Ascending aorta (tissue), 2 donors: ENCODE data around the gene TTC39C. TPM values are rescaled to one million over a fixed set of nuclear protein-coding genes. Genes with fewer than 3 reads are reported as not detected.
"Not testable (repeated sequence)": the region's sequence is repeated elsewhere in the genome, so short reads cannot be mapped to it uniquely, and the experiment has no call there.

Experiments used
- DNase-seq, 2 donors: peaks; one replicate each; pipeline ENCODE4 v3.0.0-alpha.2; 2019; ENCODE audit warnings: low spot score in 2 of 2
- H3K27ac ChIP-seq, 2 donors: fragments of 200-600 bp; sonication (generic); one replicate each; pipeline ENCODE4 v1.5.1; 2016 to 2017; ENCODE audit warnings: mild to moderate bottlenecking in 1 of 2
- H3K27me3 ChIP-seq: fragments of 200-600 bp; sonication (generic); one replicate; pipeline ENCODE4 v1.5.1; 2017
- H3K36me3 ChIP-seq, 2 donors: fragments of 200-600 bp; sonication (generic); one replicate each; pipeline ENCODE4 v1.5.1; 2016
- H3K4me1 ChIP-seq, 2 donors: fragments of 200-600 bp; sonication (generic); one replicate each; pipeline ENCODE4 v1.5.1; 2016 to 2017; ENCODE audit warnings: mild to moderate bottlenecking in 1 of 2
- H3K4me3 ChIP-seq, 2 donors: fragments of 200-600 bp; sonication (generic); one replicate each; pipeline ENCODE4 v1.5.1; 2016 to 2017; ENCODE audit warnings: mild to moderate bottlenecking in 1 of 2
- H3K9me3 ChIP-seq, 2 donors: fragments of 200-600 bp; sonication (generic); one replicate each; pipeline ENCODE4 v1.5.1; 2016
- intact Hi-C: fragments of 100-400 bp; cut with DNase I; formaldehyde crosslinking; loops from one replicate; pipeline ENCODE4 v1.15.1; 2023
- total RNA-seq: library from RNA; depleted of rRNA; stranded (reverse); fragments of >200 nt; gene quantifications from one replicate; pipeline ENCODE4 v1.1.0, GENCODE V29; 2016
- TF ChIP-seq, protein P1 (sequence below), 3 experiments: fragments of 200-600 bp in 2 of 3; fragments of 450-650 bp in 1 of 3; sonication (generic) in 2 of 3; IDR thresholded peaks; one replicate each; pipeline ENCODE4 v1.5.1; 2016 to 2019; ENCODE audit warnings: antibody characterized with exemption in 3 of 3, mild to moderate bottlenecking in 1 of 3, moderate library complexity in 1 of 3

Gene TTC39C
- total RNA-seq, 1 donor from 2014 or later: 18.2 TPM

DNA sequence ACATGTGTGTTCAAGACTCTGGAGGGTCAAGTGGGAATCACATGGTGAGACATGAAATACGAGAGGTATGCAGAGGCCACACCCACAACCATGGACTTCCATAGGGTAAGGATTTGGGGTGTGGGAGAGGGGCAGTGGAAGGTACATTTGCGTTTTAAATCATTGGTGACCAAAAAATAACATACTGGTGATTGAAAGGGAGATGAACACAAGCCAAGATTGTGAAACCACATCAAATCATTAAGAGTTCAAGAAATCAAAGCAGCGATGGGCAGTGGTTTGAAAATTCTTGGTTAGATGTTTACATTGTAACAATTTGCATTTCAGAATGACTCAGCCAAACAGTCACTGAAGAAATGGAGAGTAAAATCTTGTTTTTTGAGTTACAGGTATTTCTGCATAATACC, 122.4 kb downstream of the TTC39C start:
- H3K4me1 ChIP-seq: peaks cover 0 to 6% of the 10 kb centered on the region in 2 donors
- DNase-seq: no peak

DNA sequence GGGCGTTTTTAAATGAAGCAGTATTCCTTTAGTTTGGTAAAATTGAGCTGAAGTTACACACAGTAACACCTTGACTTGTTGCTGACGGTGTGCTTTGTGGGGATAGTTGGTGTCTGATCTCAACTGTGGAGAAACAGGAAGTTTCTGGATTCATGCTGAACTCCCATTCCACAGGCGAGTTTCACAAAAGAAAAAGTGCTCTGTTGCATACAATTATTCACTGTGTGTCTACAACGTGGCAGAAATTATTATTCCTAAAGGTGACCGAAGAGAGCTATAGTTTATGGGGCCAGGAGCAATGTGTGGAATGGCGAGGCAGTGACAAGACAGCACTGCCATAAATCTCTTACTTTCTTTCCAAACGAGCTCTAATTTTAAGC, 123.8 kb downstream of the TTC39C start:
- Histone ChIP-seq H3K4me1 (peaks cover 0 to 6% of the 10 kb centered on the region in 2 donors), H3K4me3 (peak overlapping the region; percentile 76 to 77), H3K36me3 (no peaks in the 10 kb centered on the region), H3K27me3 (no peaks in the 10 kb centered on the region), H3K9me3 (no peaks in the 10 kb centered on the region), H3K27ac (peak overlapping the region; percentile 55 to 69)
- intact Hi-C loops: loop anchor here (1.0 kb wide), 1 partner anchor 134 kb away; no protein-coding TSS in a partner anchor
- DNase-seq: no peak
- TF ChIP-seq, protein P1, sequence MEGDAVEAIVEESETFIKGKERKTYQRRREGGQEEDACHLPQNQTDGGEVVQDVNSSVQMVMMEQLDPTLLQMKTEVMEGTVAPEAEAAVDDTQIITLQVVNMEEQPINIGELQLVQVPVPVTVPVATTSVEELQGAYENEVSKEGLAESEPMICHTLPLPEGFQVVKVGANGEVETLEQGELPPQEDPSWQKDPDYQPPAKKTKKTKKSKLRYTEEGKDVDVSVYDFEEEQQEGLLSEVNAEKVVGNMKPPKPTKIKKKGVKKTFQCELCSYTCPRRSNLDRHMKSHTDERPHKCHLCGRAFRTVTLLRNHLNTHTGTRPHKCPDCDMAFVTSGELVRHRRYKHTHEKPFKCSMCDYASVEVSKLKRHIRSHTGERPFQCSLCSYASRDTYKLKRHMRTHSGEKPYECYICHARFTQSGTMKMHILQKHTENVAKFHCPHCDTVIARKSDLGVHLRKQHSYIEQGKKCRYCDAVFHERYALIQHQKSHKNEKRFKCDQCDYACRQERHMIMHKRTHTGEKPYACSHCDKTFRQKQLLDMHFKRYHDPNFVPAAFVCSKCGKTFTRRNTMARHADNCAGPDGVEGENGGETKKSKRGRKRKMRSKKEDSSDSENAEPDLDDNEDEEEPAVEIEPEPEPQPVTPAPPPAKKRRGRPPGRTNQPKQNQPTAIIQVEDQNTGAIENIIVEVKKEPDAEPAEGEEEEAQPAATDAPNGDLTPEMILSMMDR (IDR thresholded peaks at IDR 0.05): no peak

More for the DNA sequence above, 122.4 kb downstream of the TTC39C start:
- no peak overlapping the region for H3K27ac ChIP-seq
- H3K27me3 ChIP-seq: no peaks in the 10 kb centered on the region
- no peaks in the 10 kb centered on the region for H3K9me3 ChIP-seq
- TF ChIP-seq, protein P1 (IDR thresholded peaks at IDR 0.05): no peak
- intact Hi-C loops: no loop called here
- no peak overlapping the region for H3K4me3 ChIP-seq
- peaks cover 0 to 5% of the 10 kb centered on the region in 2 donors for H3K36me3 ChIP-seq

DNA sequence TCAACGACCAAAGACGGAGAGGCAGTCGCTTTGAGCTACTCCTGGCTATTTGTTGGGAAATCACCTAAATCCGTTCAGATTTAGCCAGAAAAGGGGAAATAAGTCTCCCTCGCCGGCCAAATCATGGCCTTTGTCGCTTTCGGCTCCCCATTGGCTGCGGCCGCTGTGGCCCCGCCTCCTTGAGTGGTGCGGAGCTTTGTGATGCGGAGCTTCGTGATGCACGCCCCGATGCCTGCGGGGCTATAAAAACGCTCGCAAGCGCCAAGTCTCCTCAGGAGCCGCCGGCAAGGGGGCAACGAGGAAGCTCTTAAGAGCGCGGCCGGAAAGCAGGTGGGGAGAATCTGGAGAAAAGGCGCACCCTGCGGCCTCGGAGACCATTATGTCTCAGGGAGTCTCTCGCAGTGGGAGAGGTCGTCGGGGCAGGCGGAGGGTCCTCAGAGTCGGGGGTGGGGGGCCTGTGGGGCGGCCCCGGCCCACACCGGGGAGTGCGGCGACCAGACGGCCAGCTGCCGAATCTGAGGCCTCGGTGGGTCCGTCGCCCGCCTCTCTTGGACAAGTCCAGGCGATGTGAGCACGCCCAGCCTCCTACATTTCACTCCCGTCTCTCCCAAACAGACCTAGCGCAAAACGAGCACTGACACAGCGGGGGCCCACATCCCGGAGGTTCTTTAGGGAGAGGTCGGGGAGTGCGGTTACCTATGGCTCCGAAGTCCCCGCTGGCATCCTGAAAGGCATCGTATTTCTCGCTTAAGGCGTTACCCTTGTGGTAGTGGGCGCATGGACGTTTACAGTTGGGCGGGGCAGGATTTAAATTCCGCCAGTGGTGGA, 124.4 kb downstream of the TTC39C start, which contains the start of gene CABYR:
Gene CABYR, plus strand, starts transcription at position 274 of the 828 bp plus-strand sequence. CDS start 4,053 bp downstream, outside the sequence.
- no peaks in the 10 kb centered on the region for H3K36me3 ChIP-seq
- H3K27ac ChIP-seq: peak within 1 kb of the TSS; percentile 55 to 69
- intact Hi-C loops: loop anchor here (1.0 kb wide), 1 partner anchor 133 kb away; no protein-coding TSS in a partner anchor
- DNase-seq: peak; percentile 45 to 89
- H3K27me3 ChIP-seq: no peaks in the 10 kb centered on the region
- H3K9me3 ChIP-seq: no peaks in the 10 kb centered on the region
- H3K4me1 ChIP-seq: peaks cover 0 to 6% of the 10 kb centered on the region in 2 donors
- H3K4me3 ChIP-seq: peak within 1 kb of the TSS; percentile 76 to 77
- TF ChIP-seq, protein P1 (IDR thresholded peaks at IDR 0.05): no peak

DNA sequence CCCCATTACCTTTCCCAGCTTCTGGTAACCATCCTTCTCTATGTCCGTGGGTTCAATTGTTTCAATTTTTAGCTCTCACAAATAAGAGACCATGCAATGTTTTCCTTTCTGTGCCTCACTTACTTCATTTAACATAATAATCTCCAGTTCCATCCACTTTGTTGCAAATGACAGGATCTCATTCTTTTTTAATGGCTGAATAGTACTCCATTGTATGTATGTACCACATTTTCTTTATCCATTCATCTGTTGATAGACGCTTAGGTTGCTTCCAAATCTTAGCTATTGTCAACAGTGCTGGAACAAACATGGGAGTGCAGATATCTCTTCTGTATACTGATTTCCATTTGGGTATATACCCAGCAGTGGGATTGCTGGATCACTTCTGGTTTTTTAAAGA, 126.1 kb downstream of the TTC39C start:
- Histone ChIP-seq H3K4me3 (no peak overlapping the region), H3K4me1 (peaks cover 0 to 6% of the 10 kb centered on the region in 2 donors), H3K27me3 (no peaks in the 10 kb centered on the region), H3K27ac (no peak overlapping the region), H3K36me3 (no peaks in the 10 kb centered on the region), H3K9me3 (no peaks in the 10 kb centered on the region)
- intact Hi-C loops: no loop called here
- TF ChIP-seq, protein P1 (IDR thresholded peaks at IDR 0.05): no peak
- no peak for DNase-seq

DNA sequence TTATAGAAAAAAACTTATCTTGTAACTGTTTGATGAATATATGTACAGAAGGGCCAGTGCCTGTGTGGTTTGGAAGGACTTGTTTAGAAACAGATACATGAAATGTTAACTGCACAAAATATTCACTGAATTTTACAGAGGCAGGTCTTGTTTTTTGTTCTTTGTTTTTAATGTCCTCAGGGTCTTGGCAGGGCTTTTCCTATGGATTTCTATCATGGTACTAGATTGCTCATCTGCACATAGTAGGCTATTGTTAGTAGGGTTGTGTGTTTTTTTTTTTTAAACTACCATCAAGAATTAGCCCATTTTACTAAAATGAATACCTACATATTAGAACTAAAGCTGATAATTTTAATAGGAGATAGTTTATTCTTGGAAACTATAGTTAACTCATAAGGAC, 127.8 kb downstream of the TTC39C start:
- no peak for DNase-seq
- Histone ChIP-seq H3K27ac (no peak overlapping the region), H3K36me3 (no peaks in the 10 kb centered on the region), H3K4me1 (peaks cover 0 to 6% of the 10 kb centered on the region in 2 donors), H3K4me3 (no peak overlapping the region), H3K9me3 (no peaks in the 10 kb centered on the region), H3K27me3 (no peaks in the 10 kb centered on the region)
- intact Hi-C loops: no loop called here
- TF ChIP-seq, protein P1 (IDR thresholded peaks at IDR 0.05): no peak

DNA sequence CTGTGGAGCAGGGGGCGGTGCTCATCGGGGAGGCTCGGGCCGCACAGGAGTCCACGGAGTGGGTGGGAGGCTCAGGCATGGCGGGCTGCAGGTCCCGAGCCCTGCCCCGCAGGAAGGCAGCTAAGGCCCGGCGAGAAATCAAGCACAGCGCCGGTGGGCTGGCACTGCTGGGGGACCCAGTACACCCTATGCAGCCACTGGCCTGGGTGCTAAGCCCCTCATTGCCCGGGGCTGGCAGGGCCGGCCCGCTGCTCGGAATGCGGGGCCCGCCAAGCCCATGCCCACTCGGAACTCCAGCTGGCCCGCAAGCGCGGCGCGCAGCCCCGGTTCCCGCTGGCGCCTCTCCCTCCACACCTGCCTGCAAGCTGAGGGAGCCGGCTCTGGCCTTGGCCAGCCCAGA, 135.0 kb downstream of the TTC39C start:
- H3K9me3 ChIP-seq: not testable (repeated sequence)

More for the DNA sequence above, 135.0 kb downstream of the TTC39C start:
- H3K27ac ChIP-seq, DNase-seq, H3K27me3 ChIP-seq, H3K4me1 ChIP-seq, H3K4me3 ChIP-seq, intact Hi-C loops, H3K36me3 ChIP-seq: not testable (repeated sequence)
